BJ (cell line): Measurements from ENCODE around the gene HLA-DQA2. TPM values are rescaled to one million over a fixed set of nuclear protein-coding genes. Genes with fewer than 3 reads are reported as not detected.

Experiments
- CTCF ChIA-PET: fragments of 350-600 bp; formaldehyde crosslinking; extraction: SDS; loops from one replicate; lab custom pipeline; 2021; ENCODE audit warnings: antibody characterized with exemption, inconsistent platforms; lab: Yijun Ruan, JAX
- POLR2A ChIA-PET: fragments of 300-600 bp; sonication (Branson Sonifier 250); formaldehyde crosslinking; extraction: SDS; loops from one replicate; lab custom pipeline; 2021; ENCODE audit warnings: antibody characterized with exemption; lab: Charles Lee
- DNase-seq: peaks from one replicate; pipeline ENCODE4 v3.0.0-alpha.2; 2011; ENCODE audit warnings: low read depth
- H3K27me3 ChIP-seq: 2 replicates; pipeline ENCODE4 v1.6.0; 2011; ENCODE audit warnings: low read length; ENCODE audit not compliant: control insufficient read depth, insufficient read depth
- H3K36me3 ChIP-seq: 2 replicates; pipeline ENCODE4 v1.5.1; 2011; ENCODE audit warnings: low read length; ENCODE audit not compliant: control insufficient read depth, insufficient read depth
- H3K4me3 ChIP-seq: 2 replicates; pipeline ENCODE4 v1.5.1; 2011; ENCODE audit warnings: low read depth, mild to moderate bottlenecking, control low read depth, low read length
- CTCF ChIP-seq: IDR thresholded peaks from 2 replicates; pipeline ENCODE4 v1.5.1; 2011; ENCODE audit warnings: low read depth, mild to moderate bottlenecking, control low read depth, inconsistent platforms, low read length, moderate library complexity; ENCODE audit not compliant: insufficient read depth
- polyA plus RNA-seq: library from polyadenylated mRNA; depleted of rRNA; stranded (reverse); fragments of >200 nt; gene quantifications from 2 replicates; pipeline ENCODE4 v1.2.3, GENCODE V29; 2011; rRNA removed
- small RNA-seq: library from RNA; depleted of rRNA; stranded (forward); fragments of <200 nt; gene quantifications from one replicate; pipeline ENCODE3, GENCODE V24; 2012; ENCODE audit warnings: low replicate concordance, low read depth; ENCODE audit not compliant: insufficient read length

HLA-DQA2 gene
- polyA plus RNA-seq, 1 experiment = not detected

- ChIA-PET CTCF (interaction anchor here (1.5 kb wide), 1 partner anchor 49 kb away, joined by 3 read pairs; no protein-coding TSS in a partner anchor), POLR2A (no interaction called here)
- no peak for TF ChIP-seq CTCF
- Histone ChIP-seq H3K27me3 (peaks cover 11% of the 10 kb centered on the region), H3K4me3 (no peak overlapping the region), H3K36me3 (no peaks in the 10 kb centered on the region)
- no peak for DNase-seq
These were observed 49.1 kb downstream of the HLA-DQA2 start for GRCh38 chr6:32790306-32790705.

- Histone ChIP-seq H3K4me3 (no peak overlapping the region), H3K27me3 (peaks cover 11% of the 10 kb centered on the region), H3K36me3 (no peaks in the 10 kb centered on the region)
- CTCF ChIA-PET = interaction anchor here (0.9 to 3.5 kb wide), 3 partner anchors 8 to 381 kb away, joined by 3 to 22 read pairs (median 6); no protein-coding TSS in a partner anchor
- POLR2A ChIA-PET = no interaction called here
- no peak for DNase-seq
- TF ChIP-seq CTCF = no peak
These were observed 51.8 kb downstream of the HLA-DQA2 start for GRCh38 chr6:32792901-32793435.

GRCh38 chr6:32794510-32794909 lies 53.3 kb downstream of the HLA-DQA2 start:
- CTCF ChIA-PET = interaction anchor here (0.9 to 3.5 kb wide), 4 partner anchors 10 to 380 kb away, joined by 4 to 22 read pairs (median 7); no protein-coding TSS in a partner anchor

More at GRCh38 chr6:32794510-32794909, 53.3 kb downstream of the HLA-DQA2 start:
- no peaks in the 10 kb centered on the region for H3K36me3 ChIP-seq
- POLR2A ChIA-PET = no interaction called here
- no peak for TF ChIP-seq CTCF
- H3K27me3 ChIP-seq = peaks cover 11% of the 10 kb centered on the region
- H3K4me3 ChIP-seq = no peak overlapping the region
- no peak for DNase-seq

Small RNA genes within 50 kb of the gene (small RNA-seq; reads per million reads assigned to genes)
- gene MIR3135B = not detected

Other genes with a start within 250 kb of the HLA-DQA2 start
- gene HLA-DRB5, start 211.1 kb upstream of the HLA-DQA2 start, polyA plus RNA-seq = not detected in 2 replicates
- gene HLA-DRB1, start 151.5 kb upstream of the HLA-DQA2 start, polyA plus RNA-seq = not detected in 2 replicates
- not detected in 2 replicates for gene HLA-DQA1, start 104.0 kb upstream of the HLA-DQA2 start, polyA plus RNA-seq
- not detected in 2 replicates for gene HLA-DQB1, start 74.7 kb upstream of the HLA-DQA2 start, polyA plus RNA-seq
- gene HLA-DQB2, start 22.1 kb downstream of the HLA-DQA2 start, polyA plus RNA-seq = not detected in 2 replicates
- 0.12 and 0.16 TPM in 2 replicates for gene HLA-DOB, start 75.6 kb downstream of the HLA-DQA2 start, polyA plus RNA-seq
- gene TAP2, start 97.3 kb downstream of the HLA-DQA2 start, polyA plus RNA-seq = 18.0 and 25.4 TPM in 2 replicates
- 56.7 and 79.6 TPM in 2 replicates for gene PSMB8, start 102.7 kb downstream of the HLA-DQA2 start, polyA plus RNA-seq
- 58.4 and 80.4 TPM in 2 replicates for gene TAP1, start 112.3 kb downstream of the HLA-DQA2 start, polyA plus RNA-seq
- 37.9 and 44.7 TPM in 2 replicates for gene PSMB9, start 112.8 kb downstream of the HLA-DQA2 start, polyA plus RNA-seq
- gene HLA-DMB, start 199.6 kb downstream of the HLA-DQA2 start, polyA plus RNA-seq = not detected in 2 replicates
- gene HLA-DMA, start 211.7 kb downstream of the HLA-DQA2 start, polyA plus RNA-seq = 3.5 and 3.8 TPM in 2 replicates
- 110 and 128 TPM in 2 replicates for gene BRD2, start 227.2 kb downstream of the HLA-DQA2 start, polyA plus RNA-seq